B cell (primary cell): ENCODE measurements around the gene MAP1LC3B2.

ENCODE experiments used
- CTCF ChIP-seq: fragments of 200-600 bp; IDR thresholded peaks from one replicate; pipeline ENCODE4 v1.8.0; 2022; ENCODE audit warnings: antibody characterized with exemption, mild to moderate bottlenecking
- EZH2 ChIP-seq: IDR thresholded peaks from 2 replicates; pipeline ENCODE4 v1.6.1; 2012; ENCODE audit warnings: borderline replicate concordance, low read depth, mild to moderate bottlenecking, moderate library complexity, low read length; ENCODE audit not compliant: insufficient read depth, poor library complexity, severe bottlenecking

GRCh38 chr12:116537101-116537904 lies 21.9 kb upstream of the MAP1LC3B2 start:
- TF ChIP-seq CTCF (no peak), EZH2 (no peak)
